GM20000 (cell line): ENCODE results near the gene ZFHX3.

ENCODE experiments used
- DNase-seq: peaks from one replicate; pipeline ENCODE4 v3.0.0; 2012; ENCODE audit warnings: low spot score
- CTCF ChIP-seq: IDR thresholded peaks from 2 replicates; pipeline ENCODE4 v1.5.1; 2012; ENCODE audit warnings: mild to moderate bottlenecking, control low read depth; ENCODE audit errors: extremely low read depth, missing control alignments

ZFHX3 gene

GRCh38 chr16:72978212-72978611, 69.7 kb downstream of the ZFHX3 start:
- TF ChIP-seq CTCF, result no peak
- DNase-seq, result no peak

GRCh38 chr16:72977127-72977526, 70.8 kb downstream of the ZFHX3 start:
- no peak for DNase-seq
- TF ChIP-seq CTCF, result no peak

GRCh38 chr16:72976438-72977064, 71.4 kb downstream of the ZFHX3 start:
- DNase-seq, result no peak
- TF ChIP-seq CTCF, result no peak

GRCh38 chr16:72975809-72976437, 72.0 kb downstream of the ZFHX3 start:
- no peak for DNase-seq

GRCh38 chr16:72974142-72974769, 73.7 kb downstream of the ZFHX3 start:
- no peak for TF ChIP-seq CTCF
- DNase-seq, result no peak

More at GRCh38 chr16:72975809-72976437, 72.0 kb downstream of the ZFHX3 start:
- TF ChIP-seq CTCF, result no peak

GRCh38 chr16:72972878-72973571, 74.9 kb downstream of the ZFHX3 start:
- no peak for TF ChIP-seq CTCF

GRCh38 chr16:72971370-72971769, 76.6 kb downstream of the ZFHX3 start:
- TF ChIP-seq CTCF, result no peak

More at GRCh38 chr16:72972878-72973571, 74.9 kb downstream of the ZFHX3 start:
- DNase-seq, result no peak

More at GRCh38 chr16:72971370-72971769, 76.6 kb downstream of the ZFHX3 start:
- no peak for DNase-seq
